Stomach (tissue), 4 donors: Measurements from ENCODE around the gene AP5Z1.

Experiments used
- POLR2AphosphoS5 ChIP-seq, 3 donors: sonication (generic); formaldehyde crosslinking; IDR thresholded peaks; one replicate each; pipeline ENCODE4 v1.6.1; 2016; ENCODE audit warnings: antibody characterized with exemption in 3 of 3
- TF ChIP-seq, protein P1 (sequence below), 7 experiments: fragments of 450-650 bp in 4 of 7; fragments of 200-600 bp in 3 of 7; sonication (generic) in 3 of 7; IDR thresholded peaks; one replicate each; pipeline ENCODE4 v1.5.1; 2016 to 2019; ENCODE audit warnings: antibody characterized with exemption in 7 of 7, control low read depth in 2 of 7, mild to moderate bottlenecking in 1 of 7

DNA sequence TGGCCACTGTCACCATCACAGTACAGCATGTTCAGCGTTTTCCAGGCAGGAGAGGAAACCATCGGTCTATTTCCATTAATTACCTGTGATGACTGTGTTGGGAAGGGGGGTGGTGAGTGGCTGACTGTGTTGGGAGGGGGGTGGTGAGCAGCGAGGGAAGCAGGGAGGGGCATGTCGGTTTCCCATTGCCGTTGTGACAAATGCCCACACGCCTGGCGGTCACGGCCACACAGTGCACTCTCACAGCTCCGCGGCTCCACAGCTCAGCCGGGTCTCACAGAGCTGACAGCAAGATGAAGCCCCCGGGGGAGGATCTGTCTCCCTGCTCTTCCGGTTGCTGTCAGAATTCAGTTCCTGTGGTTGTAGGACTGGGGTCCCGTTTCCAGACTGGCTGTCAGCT is 39.0 kb downstream of the AP5Z1 start:
- TF ChIP-seq, protein P1, sequence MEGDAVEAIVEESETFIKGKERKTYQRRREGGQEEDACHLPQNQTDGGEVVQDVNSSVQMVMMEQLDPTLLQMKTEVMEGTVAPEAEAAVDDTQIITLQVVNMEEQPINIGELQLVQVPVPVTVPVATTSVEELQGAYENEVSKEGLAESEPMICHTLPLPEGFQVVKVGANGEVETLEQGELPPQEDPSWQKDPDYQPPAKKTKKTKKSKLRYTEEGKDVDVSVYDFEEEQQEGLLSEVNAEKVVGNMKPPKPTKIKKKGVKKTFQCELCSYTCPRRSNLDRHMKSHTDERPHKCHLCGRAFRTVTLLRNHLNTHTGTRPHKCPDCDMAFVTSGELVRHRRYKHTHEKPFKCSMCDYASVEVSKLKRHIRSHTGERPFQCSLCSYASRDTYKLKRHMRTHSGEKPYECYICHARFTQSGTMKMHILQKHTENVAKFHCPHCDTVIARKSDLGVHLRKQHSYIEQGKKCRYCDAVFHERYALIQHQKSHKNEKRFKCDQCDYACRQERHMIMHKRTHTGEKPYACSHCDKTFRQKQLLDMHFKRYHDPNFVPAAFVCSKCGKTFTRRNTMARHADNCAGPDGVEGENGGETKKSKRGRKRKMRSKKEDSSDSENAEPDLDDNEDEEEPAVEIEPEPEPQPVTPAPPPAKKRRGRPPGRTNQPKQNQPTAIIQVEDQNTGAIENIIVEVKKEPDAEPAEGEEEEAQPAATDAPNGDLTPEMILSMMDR (IDR thresholded peaks at IDR 0.05): no peak
- TF ChIP-seq POLR2AphosphoS5 (IDR thresholded peaks at IDR 0.05): no peak
